Activated CD4-positive, alpha-beta T cell treated with anti-CD3 and anti-CD28 coated beads for 36 hours (primary cell): ENCODE measurements around the gene NRROS. TPM values are rescaled to one million over a fixed set of nuclear protein-coding genes. Genes with fewer than 3 reads are reported as not detected.
"Not testable (repeated sequence)": the region's sequence is repeated elsewhere in the genome, so short reads cannot be mapped to it uniquely, and the experiment has no call there.

ENCODE experiments used
- ATAC-seq: fragments of 200-7000 bp; cut with Tn5 transposase; one replicate; pipeline ENCODE4 v1.10.0; 2021; ENCODE audit warnings: mild to moderate bottlenecking, moderate library complexity
- CTCF ChIA-PET: fragments of 350-600 bp; sonication (Branson Sonifier 250); formaldehyde crosslinking; loops from one replicate; lab custom pipeline; 2021; ENCODE audit warnings: antibody characterized with exemption; lab: Charles Lee
- POLR2A ChIA-PET: fragments of 350-600 bp; sonication (Branson Sonifier 250); formaldehyde crosslinking; loops from one replicate; lab custom pipeline; 2021; ENCODE audit warnings: antibody characterized with exemption, inconsistent platforms; lab: Charles Lee
- DNase-seq: peaks from one replicate; pipeline ENCODE4 v3.0.0-alpha.2; 2020
- H3K27ac Mint-ChIP-seq: one replicate; pipeline ENCODE4 v1.8.0; 2021; ENCODE audit warnings: mixed read lengths
- H3K27me3 Mint-ChIP-seq: one replicate; pipeline ENCODE4 v1.8.0; 2021; ENCODE audit warnings: mixed read lengths
- H3K36me3 Mint-ChIP-seq: one replicate; pipeline ENCODE4 v1.8.0; 2021; ENCODE audit warnings: low read depth, mixed read lengths
- H3K4me1 Mint-ChIP-seq: one replicate; pipeline ENCODE4 v1.8.0; 2021; ENCODE audit warnings: mixed read lengths
- H3K4me3 Mint-ChIP-seq: one replicate; pipeline ENCODE4 v1.8.0; 2021; ENCODE audit warnings: mild to moderate bottlenecking, moderate library complexity, mixed read lengths
- H3K9me3 Mint-ChIP-seq: one replicate; pipeline ENCODE4 v1.8.0; 2021; ENCODE audit warnings: low read depth, mixed read lengths
- intact Hi-C, 2 experiments: fragments of 100-400 bp; cut with DNase I in 1 of 2; cut with micrococcal nuclease in 1 of 2; formaldehyde crosslinking; loops; one replicate each; pipeline versions ENCODE4 v1.14.2 to v1.15.1; 2022 to 2024; cut with DNase I, micrococcal nuclease
- total RNA-seq, 2 experiments: library from RNA; stranded (reverse); gene quantifications; one replicate each; pipeline ENCODE4 v1.2.3, GENCODE V29; 2021

The NRROS gene
- total RNA-seq, 2 experiments from 2014 or later = 19.6 to 19.7 TPM

GRCh38 chr3:196609343-196609775 is 30.1 kb upstream of the NRROS start:
- DNase-seq = peak; percentile 98
- H3K9me3 Mint-ChIP-seq = no peaks in the 10 kb centered on the region
- ChIA-PET CTCF (interaction anchor here (0.5 to 12.4 kb wide), 33 partner anchors 9 to 208 kb away, joined by 3 to 216 read pairs (median 4); partner anchors contain the start of gene PAK2), POLR2A (interaction anchor here (0.7 to 1.4 kb wide), 3 partner anchors 31 to 85 kb away, joined by 3 to 5 read pairs (median 3); partner anchors contain the start of genes FBXO45, NRROS and WDR53)
- H3K4me1 Mint-ChIP-seq = peaks cover 28% of the 10 kb centered on the region
- no peaks in the 10 kb centered on the region for H3K27me3 Mint-ChIP-seq
- no peaks in the 10 kb centered on the region for H3K36me3 Mint-ChIP-seq
- H3K4me3 Mint-ChIP-seq = peak overlapping the region; percentile 39
- peak; percentile 93 for ATAC-seq
- peak overlapping the region; percentile 76 for H3K27ac Mint-ChIP-seq
- intact Hi-C loops = loop anchor here (1.0 to 10.0 kb wide), 10 partner anchors 23 to 361 kb away; partner anchors contain the start of genes CEP19 (in 1 of the 2), FBXO45 (in 1 of the 2), NCBP2 (in 1 of the 2) and NRROS (in 1 of the 2)

DNA sequence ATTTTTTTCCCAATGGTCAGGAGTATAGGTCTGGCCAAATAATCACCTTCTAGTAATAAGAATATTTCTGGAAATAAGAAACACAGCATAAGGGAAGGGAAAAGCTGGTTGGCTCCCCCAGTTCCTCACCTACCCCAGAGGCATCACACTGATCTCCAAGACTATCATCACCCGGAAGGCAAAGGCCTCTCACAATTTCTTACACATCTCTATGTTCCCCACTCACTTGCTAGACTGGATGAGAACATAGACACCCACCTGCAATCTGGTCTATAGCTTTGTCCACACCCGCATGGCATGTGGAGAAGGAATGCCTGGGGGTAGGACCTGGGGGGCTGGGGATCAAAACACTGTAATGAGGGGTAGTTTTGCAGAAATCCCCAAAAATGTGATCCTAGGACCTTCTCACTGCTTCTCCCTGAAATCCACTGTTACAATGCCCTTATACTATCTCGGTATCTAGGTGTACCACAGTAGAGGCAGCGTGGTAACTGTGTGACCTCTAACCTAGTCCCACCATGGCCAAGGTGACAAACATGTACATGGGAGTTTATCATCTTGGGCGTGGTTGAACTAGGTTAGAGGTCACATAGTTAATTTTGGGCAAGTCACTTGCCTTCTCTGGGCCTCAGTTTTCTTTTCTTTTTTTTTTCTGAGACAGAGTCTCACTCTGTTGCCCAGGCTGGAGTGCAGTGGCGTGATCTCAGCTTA is 29.5 kb upstream of the NRROS start:
- H3K9me3 Mint-ChIP-seq = no peaks in the 10 kb centered on the region
- peak overlapping the region; percentile 39 for H3K4me3 Mint-ChIP-seq
- ATAC-seq (peak; percentile 37), DNase-seq (no peak)
- ChIA-PET CTCF (interaction anchor here (0.5 to 12.4 kb wide), 33 partner anchors 8 to 335 kb away, joined by 3 to 216 read pairs (median 4); no protein-coding TSS in a partner anchor), POLR2A (interaction anchor here (0.7 to 1.4 kb wide), 3 partner anchors 30 to 84 kb away, joined by 3 to 5 read pairs (median 3); partner anchors contain the start of genes FBXO45, NRROS and WDR53)
- no peaks in the 10 kb centered on the region for H3K27me3 Mint-ChIP-seq
- peaks cover 23% of the 10 kb centered on the region for H3K4me1 Mint-ChIP-seq
- intact Hi-C loops = loop anchor here (1.0 to 10.0 kb wide), 11 partner anchors 22 to 360 kb away; partner anchors contain the start of genes CEP19 (in 1 of the 2), FBXO45 (in 1 of the 2), NCBP2 (in 1 of the 2) and NRROS (in 1 of the 2)
- H3K36me3 Mint-ChIP-seq = no peaks in the 10 kb centered on the region
- peak overlapping the region; percentile 76 for H3K27ac Mint-ChIP-seq

- peak; percentile 37 for DNase-seq
- peak overlapping the region; percentile 58 for H3K27ac Mint-ChIP-seq
- H3K27me3 Mint-ChIP-seq = no peaks in the 10 kb centered on the region
- intact Hi-C loops = loop anchor here in 1 of 2 experiments (2.0 kb wide), 1 partner anchor 29 kb away; no protein-coding TSS in a partner anchor
- peaks cover 23% of the 10 kb centered on the region for H3K4me1 Mint-ChIP-seq
- ChIA-PET CTCF (interaction anchor here (0.7 to 12.4 kb wide), 9 partner anchors 18 to 128 kb away, joined by 3 to 216 read pairs (median 4); partner anchors contain the start of gene PAK2), POLR2A (interaction anchor here (0.8 kb wide), 1 partner anchor 84 kb away, joined by 3 read pairs; no protein-coding TSS in a partner anchor)
- ATAC-seq = peak; percentile 20
- H3K36me3 Mint-ChIP-seq = no peaks in the 10 kb centered on the region
- peak overlapping the region; percentile 1 for H3K4me3 Mint-ChIP-seq
- H3K9me3 Mint-ChIP-seq = no peaks in the 10 kb centered on the region
Observed at GRCh38 chr3:196611761-196612483, 27.6 kb upstream of the NRROS start.

DNA sequence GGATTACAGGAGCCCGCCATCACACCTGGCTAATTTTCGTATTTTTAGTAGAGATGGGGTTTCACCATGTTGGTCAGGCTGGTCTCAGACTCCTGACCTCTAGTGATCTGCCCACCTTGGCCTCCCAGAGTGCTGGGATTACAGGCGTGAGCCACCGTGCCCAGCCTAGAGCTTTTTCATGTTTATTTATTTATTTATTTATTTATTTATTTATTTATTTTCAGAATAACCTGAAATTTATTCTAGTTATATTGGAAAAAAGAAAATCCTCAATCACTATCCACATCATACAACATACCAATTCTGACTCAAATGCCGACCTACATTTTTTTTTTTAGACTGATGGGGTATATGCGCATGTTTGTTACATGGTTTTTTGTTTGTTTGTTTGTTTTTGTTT is 24.3 kb upstream of the NRROS start:
- not testable (repeated sequence) for H3K9me3 Mint-ChIP-seq, H3K36me3 Mint-ChIP-seq

DNA sequence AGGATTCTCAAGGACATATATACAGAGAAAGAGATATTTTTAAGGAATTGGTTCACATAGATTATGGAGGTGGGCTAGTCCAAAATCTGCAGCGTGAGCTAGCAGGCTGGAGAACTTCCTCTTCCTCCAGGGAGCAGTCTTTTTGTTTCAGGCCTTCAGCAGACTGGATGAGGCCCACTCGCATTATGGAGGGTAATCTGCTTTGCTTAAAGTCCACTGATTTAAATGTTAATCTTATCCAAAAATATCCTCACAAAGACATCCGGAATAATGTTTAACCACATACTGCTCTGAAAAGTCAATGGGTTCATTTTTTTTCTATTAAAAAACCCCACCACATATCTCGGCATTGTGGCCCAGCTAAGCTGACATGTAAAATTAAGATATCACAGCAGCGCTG is 22.2 kb upstream of the NRROS start:
- ATAC-seq = no peak
- DNase-seq = no peak
- Mint-ChIP-seq H3K27me3 (no peaks in the 10 kb centered on the region), H3K4me1 (peaks cover 17% of the 10 kb centered on the region), H3K27ac (no peak overlapping the region), H3K36me3 (no peaks in the 10 kb centered on the region), H3K9me3 (no peaks in the 10 kb centered on the region), H3K4me3 (no peak overlapping the region)
- ChIA-PET CTCF (interaction anchor here (1.0 kb wide), 1 partner anchor 67 kb away, joined by 4 read pairs; no protein-coding TSS in a partner anchor), POLR2A (no interaction called here)
- intact Hi-C loops = no loop called here

More for the DNA sequence above, 24.3 kb upstream of the NRROS start:
- H3K27me3 Mint-ChIP-seq, POLR2A ChIA-PET, intact Hi-C loops, ATAC-seq, H3K4me3 Mint-ChIP-seq, DNase-seq, H3K27ac Mint-ChIP-seq: not testable (repeated sequence)
- H3K4me1 Mint-ChIP-seq = peaks cover 19% of the 10 kb centered on the region
- CTCF ChIA-PET = interaction anchor here (0.6 to 1.5 kb wide), 2 partner anchors 69 to 1163 kb away, joined by 3 to 6 read pairs; no protein-coding TSS in a partner anchor

DNA sequence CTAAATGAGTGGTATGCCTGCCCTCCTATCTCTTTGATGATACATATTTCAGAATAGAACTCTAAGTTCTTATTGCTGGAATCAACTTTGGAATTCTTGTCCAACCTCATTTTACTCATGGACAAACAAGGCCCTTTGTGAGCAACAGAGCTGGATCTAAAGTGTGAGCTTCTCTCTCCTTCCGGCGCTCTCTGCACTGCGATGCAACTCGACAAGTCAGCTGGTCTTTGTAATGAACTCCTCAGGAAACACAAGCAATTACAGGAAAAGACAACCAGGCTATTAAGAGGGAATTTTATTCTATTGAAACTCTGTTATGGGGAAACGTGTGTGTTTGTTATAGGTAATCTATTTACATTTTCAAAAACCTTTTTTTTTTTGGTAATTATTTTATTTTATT is 20.3 kb upstream of the NRROS start:
- CTCF ChIA-PET = interaction anchor here (0.6 kb wide), 1 partner anchor 38 kb away, joined by 3 read pairs; no protein-coding TSS in a partner anchor
- no peak for DNase-seq
- Mint-ChIP-seq H3K4me3 (no peak overlapping the region), H3K27me3 (no peaks in the 10 kb centered on the region), H3K4me1 (peaks cover 17% of the 10 kb centered on the region), H3K9me3 (no peaks in the 10 kb centered on the region), H3K27ac (no peak overlapping the region), H3K36me3 (no peaks in the 10 kb centered on the region)
- ATAC-seq = no peak
- intact Hi-C loops = no loop called here
- POLR2A ChIA-PET = no interaction called here

DNA sequence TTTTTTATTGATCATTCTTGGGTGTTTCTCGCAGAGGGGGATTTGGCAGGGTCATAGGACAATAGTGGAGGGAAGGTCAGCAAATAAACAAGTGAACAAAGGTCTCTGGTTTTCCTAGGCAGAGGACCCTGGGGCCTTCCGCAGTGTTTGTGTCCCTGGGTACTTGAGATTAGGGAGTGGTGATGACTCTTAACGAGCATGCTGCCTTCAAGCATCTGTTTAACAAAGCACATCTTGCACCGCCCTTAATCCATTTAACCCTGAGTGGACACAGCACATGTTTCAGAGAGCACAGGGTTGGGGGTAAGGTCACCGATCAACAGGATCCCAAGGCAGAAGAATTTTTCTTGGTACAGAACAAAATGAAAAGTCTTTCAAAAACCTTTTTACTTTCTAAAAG is 19.9 kb upstream of the NRROS start:
- CTCF ChIA-PET = interaction anchor here (0.6 kb wide), 1 partner anchor 38 kb away, joined by 3 read pairs; no protein-coding TSS in a partner anchor
- H3K27ac Mint-ChIP-seq, POLR2A ChIA-PET, DNase-seq, H3K36me3 Mint-ChIP-seq, intact Hi-C loops, H3K27me3 Mint-ChIP-seq, H3K9me3 Mint-ChIP-seq, H3K4me3 Mint-ChIP-seq, ATAC-seq: not testable (repeated sequence)
- peaks cover 21% of the 10 kb centered on the region for H3K4me1 Mint-ChIP-seq

DNA sequence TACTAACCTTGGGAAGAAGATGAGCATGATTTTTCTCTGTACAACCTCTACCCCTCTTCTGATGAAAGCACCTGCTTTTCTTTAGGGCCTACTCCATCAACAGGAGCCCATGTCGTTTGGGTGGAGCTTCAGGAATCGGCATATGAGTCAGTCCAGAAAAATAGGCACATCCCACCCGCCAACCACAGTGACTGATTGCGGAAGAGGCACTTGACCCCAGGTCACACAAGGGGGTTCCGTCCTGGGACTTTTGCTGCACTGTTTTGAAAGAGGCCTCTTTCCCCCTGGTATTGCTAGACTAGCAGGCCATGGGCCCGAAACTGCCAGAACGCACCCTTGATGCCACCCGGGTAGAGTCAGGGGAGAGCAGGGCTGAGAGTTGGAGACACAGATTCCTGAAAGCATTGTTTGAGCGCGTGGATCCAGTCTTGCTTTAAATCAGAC is 19.3 kb upstream of the NRROS start:
- Mint-ChIP-seq H3K27me3 (no peaks in the 10 kb centered on the region), H3K9me3 (no peaks in the 10 kb centered on the region), H3K27ac (peak overlapping the region; percentile 56), H3K36me3 (no peaks in the 10 kb centered on the region), H3K4me3 (peak overlapping the region; percentile 9), H3K4me1 (peaks cover 26% of the 10 kb centered on the region)
- intact Hi-C loops = no loop called here
- peak; percentile 66 for ATAC-seq
- POLR2A ChIA-PET = no interaction called here
- CTCF ChIA-PET = no interaction called here
- peak; percentile 67 for DNase-seq

GRCh38 chr3:196620684-196621083 is 18.8 kb upstream of the NRROS start:
- H3K4me3 Mint-ChIP-seq = peak overlapping the region; percentile 9
- ATAC-seq = no peak
- H3K4me1 Mint-ChIP-seq = peaks cover 29% of the 10 kb centered on the region
- no peak for DNase-seq
- ChIA-PET POLR2A (no interaction called here), CTCF (no interaction called here)
- intact Hi-C loops = no loop called here
- no peaks in the 10 kb centered on the region for H3K27me3 Mint-ChIP-seq
- no peaks in the 10 kb centered on the region for H3K36me3 Mint-ChIP-seq
- peak overlapping the region; percentile 56 for H3K27ac Mint-ChIP-seq
- no peaks in the 10 kb centered on the region for H3K9me3 Mint-ChIP-seq

GRCh38 chr3:196621611-196622010 is 17.9 kb upstream of the NRROS start:
- POLR2A ChIA-PET = no interaction called here
- Mint-ChIP-seq H3K27ac (no peak overlapping the region), H3K27me3 (no peaks in the 10 kb centered on the region), H3K4me3 (no peak overlapping the region), H3K36me3 (no peaks in the 10 kb centered on the region), H3K4me1 (peaks cover 32% of the 10 kb centered on the region), H3K9me3 (no peaks in the 10 kb centered on the region)
- intact Hi-C loops = no loop called here
- CTCF ChIA-PET = interaction anchor here (0.7 to 2.1 kb wide), 4 partner anchors 10 to 19 kb away, joined by 3 to 5 read pairs (median 4); no protein-coding TSS in a partner anchor
- ATAC-seq = no peak
- no peak for DNase-seq
